HepG2 (cell line): ENCODE data around the gene NBEA. TPM values are rescaled to one million over a fixed set of nuclear protein-coding genes. Genes with fewer than 3 reads are reported as not detected.

Source experiments
- ATAC-seq: fragments of 200-7000 bp; cut with Tn5 transposase; 3 replicates; pipeline ENCODE4 v1.9.1; 2020; ENCODE audit warnings: mild to moderate bottlenecking, moderate library complexity
- BruUV-seq: library from RNA; stranded (reverse); fragments of 400-500 nt; replicated peaks from 2 replicates; lab custom pipeline; 2021; lab: Mats Ljungman, UMichigan
- CTCF ChIA-PET: fragments of 300-600 bp; formaldehyde crosslinking; extraction: SDS; loops from one replicate; lab custom pipeline; 2021; ENCODE audit warnings: low total read pairs, inconsistent platforms, low intra/inter-chr PET ratio; lab: Yijun Ruan, JAX
- POLR2A ChIA-PET: fragments of 350-600 bp; sonication (Branson Sonifier 250); formaldehyde crosslinking; loops from one replicate; lab custom pipeline; 2020; ENCODE audit warnings: antibody characterized with exemption, inconsistent platforms; lab: Yijun Ruan, JAX
- DNase-seq: peaks from one replicate; pipeline ENCODE4 v3.0.0-alpha.2; 2015; ENCODE audit warnings: low spot score
- FAIRE-seq: peaks from 3 replicates; lab custom pipeline; 2011; peaks lifted over from hg19 to GRCh38; lab: Jason Lieb, UNC
- H2AFZ ChIP-seq: one replicate; pipeline ENCODE4 v1.6.1; 2011; ENCODE audit warnings: low read length, inconsistent platforms
- H3K27ac ChIP-seq: fragments of 300-600 bp; 3 replicates; pipeline ENCODE4 v1.8.0; 2011; ENCODE audit warnings: mixed run types, mild to moderate bottlenecking, mixed read lengths, low read length, inconsistent platforms; ENCODE audit not compliant: insufficient read depth; ENCODE audit errors: extremely low read length
- H3K27me3 ChIP-seq, 2 experiments: fragments of 200-600 bp in 1 of 2; 2 replicates in 1 of 2; 3 replicates in 1 of 2; pipeline versions ENCODE4 v1.6.0 to v1.8.0; 2011; ENCODE audit warnings: low read length in 2 of 2, mild to moderate bottlenecking in 2 of 2, moderate library complexity in 2 of 2, inconsistent platforms in 1 of 2; ENCODE audit not compliant: insufficient read depth in 2 of 2, control insufficient read depth in 1 of 2
- H3K36me3 ChIP-seq, 2 experiments: fragments of 200-600 bp in 1 of 2; replicated peaks in 1 of 2; 2 replicates in 1 of 2; 3 replicates in 1 of 2; pipeline versions ENCODE4 v1.5.1 to v1.8.0; 2011; ENCODE audit warnings: low read length in 2 of 2, inconsistent platforms in 1 of 2; ENCODE audit not compliant: insufficient read depth in 2 of 2, control insufficient read depth in 1 of 2
- H3K4me1 ChIP-seq: 2 replicates; pipeline ENCODE4 v1.5.1; 2012; ENCODE audit warnings: low read length, inconsistent platforms; ENCODE audit not compliant: insufficient read depth
- H3K4me2 ChIP-seq: 2 replicates; pipeline ENCODE4 v1.6.0; 2011; ENCODE audit warnings: low read depth, low read length, inconsistent platforms
- H3K4me3 ChIP-seq, 3 experiments: fragments of 200-600 bp in 1 of 3; sonication (generic), shearing (Covaris generic) in 1 of 3; replicated peaks in 1 of 3; 2 replicates each; pipeline ENCODE4 v1.5.1; 2011 to 2016; ENCODE audit warnings: low read length in 3 of 3, inconsistent platforms in 2 of 3, low read depth in 2 of 3, mild to moderate bottlenecking in 2 of 3, control low read depth in 1 of 3, mixed read lengths in 1 of 3; ENCODE audit not compliant: insufficient read depth in 1 of 3
- H3K79me2 ChIP-seq: one replicate; pipeline ENCODE4 v1.6.1; 2011; ENCODE audit warnings: low read length, inconsistent platforms; ENCODE audit not compliant: insufficient read depth
- H3K9ac ChIP-seq: 2 replicates; pipeline ENCODE4 v1.6.0; 2011; ENCODE audit warnings: mild to moderate bottlenecking, low read depth, low read length, inconsistent platforms; ENCODE audit not compliant: insufficient read depth
- H3K9me3 ChIP-seq: 2 replicates; pipeline ENCODE4 v1.5.1; 2012; ENCODE audit warnings: mild to moderate bottlenecking, low read length
- H4K20me1 ChIP-seq: 2 replicates; pipeline ENCODE4 v1.6.0; 2011; ENCODE audit warnings: inconsistent platforms, mild to moderate bottlenecking, low read length, moderate library complexity; ENCODE audit not compliant: insufficient read depth
- AKAP8 ChIP-seq: sonication (generic); formaldehyde crosslinking; IDR thresholded peaks from 2 replicates; pipeline ENCODE4 v1.5.1; 2020; ENCODE audit warnings: mild to moderate bottlenecking, missing genetic modification reagents
- BRCA1 ChIP-seq: sonication (generic); formaldehyde crosslinking; IDR thresholded peaks from 2 replicates; pipeline ENCODE4 v1.4.0; 2020; ENCODE audit warnings: missing genetic modification reagents
- CCAR2 ChIP-seq: fragments of 200-400 bp; formaldehyde crosslinking; optimal IDR thresholded peaks from 2 replicates; pipeline ENCODE3; 2018; ENCODE audit warnings: low read depth, mild to moderate bottlenecking, low read length, moderate library complexity
- KDM5B ChIP-seq: sonication (generic); formaldehyde crosslinking; IDR thresholded peaks from 2 replicates; pipeline ENCODE4 v1.4.0; 2020; ENCODE audit warnings: missing genetic modification reagents, mild to moderate bottlenecking, borderline replicate concordance
- REPIN1 ChIP-seq: sonication (generic); formaldehyde crosslinking; IDR thresholded peaks from 2 replicates; pipeline ENCODE4 v1.8.0; 2022; ENCODE audit warnings: missing genetic modification reagents, low read depth, mild to moderate bottlenecking, borderline replicate concordance
- SNAI1 ChIP-seq: sonication (generic); formaldehyde crosslinking; IDR thresholded peaks from 2 replicates; pipeline ENCODE4 v1.5.0; 2020; ENCODE audit warnings: mild to moderate bottlenecking, missing genetic modification reagents, borderline replicate concordance
- ZBTB42 ChIP-seq: sonication (generic); formaldehyde crosslinking; IDR thresholded peaks from 2 replicates; pipeline ENCODE4 v1.5.0; 2020; ENCODE audit warnings: mild to moderate bottlenecking, missing genetic modification reagents
- ZNF572 ChIP-seq: sonication (generic); formaldehyde crosslinking; IDR thresholded peaks from 2 replicates; pipeline ENCODE4 v1.5.1; 2020; ENCODE audit warnings: mild to moderate bottlenecking, missing genetic modification reagents
- ZNF614 ChIP-seq: IDR thresholded peaks from 2 replicates; pipeline ENCODE4 v1.6.1; 2018; ENCODE audit warnings: missing biosample characterization, missing genetic modification reagents, inconsistent platforms, borderline replicate concordance
- ZNF672 ChIP-seq: sonication (generic); formaldehyde crosslinking; IDR thresholded peaks from 2 replicates; pipeline ENCODE4 v1.8.1; 2022; ENCODE audit warnings: missing genetic modification reagents
- ZNF724P ChIP-seq: sonication (generic); formaldehyde crosslinking; IDR thresholded peaks from 2 replicates; pipeline ENCODE4 v1.8.0; 2022; ENCODE audit warnings: missing genetic modification reagents, borderline replicate concordance
- WGBS: methylation state at CpG from one replicate; pipeline ENCODE4 v1.1.6; 2017; ENCODE audit warnings: low lambda C conversion rate; 5-methylcytosine and 5-hydroxymethylcytosine counted together
- in situ Hi-C: cut with HindIII; loops from 2 replicates; pipeline ENCODE4 v1.10.0; 2017; ENCODE audit warnings: low pct_unique_long_range_greater_than_20kb; ENCODE audit not compliant: extremely low pct_ligation_motif_present
- intact Hi-C: fragments of 100-400 bp; cut with micrococcal nuclease; formaldehyde crosslinking; loops from one replicate; pipeline ENCODE4 v1.10.0; 2022; ENCODE audit not compliant: unreplicated experiment
- polyA plus RNA-seq, 8 experiments: library from polyadenylated mRNA; depleted of rRNA in 3 of 8; stranded (reverse) in 7 of 8; unstranded in 1 of 8; fragments of >200 nt; fragmentation: Illumina TruSeq in 4 of 8; extraction: Trizol in 4 of 8; gene quantifications; 2 replicates each; pipeline versions ENCODE4 v1.2.1 to v1.2.3, GENCODE V29; 2011 to 2016; ENCODE audit warnings: low read depth in 4 of 8, missing spikeins in 1 of 8, mixed read lengths in 1 of 8; ENCODE audit not compliant: insufficient read depth in 1 of 8
- total RNA-seq, 5 experiments: library from RNA; depleted of rRNA; stranded (reverse); fragments of >200 nt; fragmentation: Illumina TruSeq; extraction: Trizol; gene quantifications; 2 replicates each; pipeline ENCODE4 v1.2.3, GENCODE V29; 2016; ENCODE audit warnings: low read depth in 1 of 5
- TF ChIP-seq, protein P1 (sequence below): sonication (generic); formaldehyde crosslinking; IDR thresholded peaks from 2 replicates; pipeline ENCODE4 v1.5.0; 2020; ENCODE audit warnings: mild to moderate bottlenecking, missing genetic modification reagents
- TF ChIP-seq, protein P2 (sequence below): sonication (generic); formaldehyde crosslinking; IDR thresholded peaks from 2 replicates; pipeline ENCODE4 v1.4.0; 2020; ENCODE audit warnings: mild to moderate bottlenecking, missing genetic modification reagents

NBEA gene
- total and polyA plus RNA-seq, 2 of the 13 experiments (the other 11 are each of a cell fraction or from before 2014, with no cell fraction given) = 2.7 to 2.8 TPM

DNA sequence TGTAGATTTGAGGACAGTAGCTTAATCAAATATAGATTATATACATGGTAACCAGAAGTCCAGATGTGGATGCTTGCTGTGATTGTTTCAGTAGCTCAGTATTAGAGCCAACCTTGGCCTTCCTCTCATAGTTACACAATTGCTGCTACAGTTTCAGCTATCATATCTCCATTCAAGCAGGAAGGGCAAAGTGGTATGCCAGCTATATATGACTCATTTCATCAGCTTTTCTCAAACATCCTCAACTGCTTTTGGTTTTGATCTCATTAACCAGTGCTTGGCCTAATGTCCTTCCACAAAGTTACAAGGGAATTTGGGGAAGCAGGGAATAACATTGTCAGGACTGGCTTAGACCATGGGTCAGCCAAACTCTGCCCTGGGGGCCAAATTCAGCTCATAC, 607.4 kb downstream of the NBEA start (continued):
- TF ChIP-seq ZBTB42 = no peak
- TF ChIP-seq REPIN1 (CRISPR knock-in tag) = no peak

DNA sequence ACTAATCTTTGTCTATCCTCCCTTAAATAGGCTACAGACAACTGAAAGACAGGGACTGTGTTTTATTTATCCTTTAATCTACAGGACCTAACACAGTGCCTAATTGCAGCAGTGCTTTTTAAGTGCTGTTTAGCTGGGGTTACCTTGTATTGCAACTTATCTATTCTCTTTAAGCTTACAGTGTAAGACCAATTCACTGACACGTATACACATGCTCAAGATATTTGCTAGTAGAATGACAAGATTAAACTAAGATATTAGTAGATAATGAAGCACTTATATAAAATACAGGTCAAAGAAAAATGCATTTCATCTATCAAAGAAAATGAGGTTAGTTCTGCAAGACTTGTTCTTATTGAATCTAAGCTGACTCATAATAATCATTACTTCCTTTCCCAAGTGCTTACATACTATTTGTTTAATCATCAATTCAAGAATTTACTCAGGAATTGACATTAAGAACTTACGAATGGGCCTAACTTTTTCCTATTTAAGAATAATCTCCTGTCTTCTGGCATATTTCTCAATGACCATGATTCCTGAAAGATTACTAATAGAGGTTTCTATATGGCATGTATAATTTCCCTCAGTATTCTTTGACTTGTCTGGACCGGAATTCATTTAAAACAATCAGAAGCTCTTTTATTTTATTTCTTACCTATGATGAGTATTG, 610.2 kb downstream of the NBEA start:
- ChIA-PET CTCF (no interaction called here), POLR2A (no interaction called here)
- in situ Hi-C loops = no loop called here
- no peaks in the 10 kb centered on the region for H3K79me2 ChIP-seq
- no peaks in the 10 kb centered on the region for H4K20me1 ChIP-seq
- no peak overlapping the region for H3K27ac ChIP-seq
- no peak for ATAC-seq
- intact Hi-C loops = no loop called here
- DNase-seq = no peak
- no TSS peak for BruUV-seq
- no peaks in the 10 kb centered on the region for H3K4me1 ChIP-seq
- no peaks in the 10 kb centered on the region for H3K9me3 ChIP-seq
- no peaks in the 10 kb centered on the region for H3K36me3 ChIP-seq
- 72% methylated on average over 3 of the region's 3 CpGs for WGBS
- H2AFZ ChIP-seq = no peak overlapping the region
- FAIRE-seq = no peak
- H3K4me3 ChIP-seq = no peak overlapping the region
- no peak overlapping the region for H3K4me2 ChIP-seq
- H3K27me3 ChIP-seq = no peaks in the 10 kb centered on the region
- H3K9ac ChIP-seq = no peak overlapping the region
- TF ChIP-seq CCAR2 = no peak
- TF ChIP-seq, protein P1, sequence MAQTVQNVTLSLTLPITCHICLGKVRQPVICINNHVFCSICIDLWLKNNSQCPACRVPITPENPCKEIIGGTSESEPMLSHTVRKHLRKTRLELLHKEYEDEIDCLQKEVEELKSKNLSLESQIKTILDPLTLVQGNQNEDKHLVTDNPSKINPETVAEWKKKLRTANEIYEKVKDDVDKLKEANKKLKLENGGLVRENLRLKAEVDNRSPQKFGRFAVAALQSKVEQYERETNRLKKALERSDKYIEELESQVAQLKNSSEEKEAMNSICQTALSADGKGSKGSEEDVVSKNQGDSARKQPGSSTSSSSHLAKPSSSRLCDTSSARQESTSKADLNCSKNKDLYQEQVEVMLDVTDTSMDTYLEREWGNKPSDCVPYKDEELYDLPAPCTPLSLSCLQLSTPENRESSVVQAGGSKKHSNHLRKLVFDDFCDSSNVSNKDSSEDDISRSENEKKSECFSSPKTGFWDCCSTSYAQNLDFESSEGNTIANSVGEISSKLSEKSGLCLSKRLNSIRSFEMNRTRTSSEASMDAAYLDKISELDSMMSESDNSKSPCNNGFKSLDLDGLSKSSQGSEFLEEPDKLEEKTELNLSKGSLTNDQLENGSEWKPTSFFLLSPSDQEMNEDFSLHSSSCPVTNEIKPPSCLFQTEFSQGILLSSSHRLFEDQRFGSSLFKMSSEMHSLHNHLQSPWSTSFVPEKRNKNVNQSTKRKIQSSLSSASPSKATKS = no peak
- no peak for TF ChIP-seq ZNF672 (CRISPR knock-in tag)
- TF ChIP-seq BRCA1 = no peak
- TF ChIP-seq ZNF724P (CRISPR knock-in tag) = no peak
- TF ChIP-seq SNAI1 (CRISPR knock-in tag) = no peak
- TF ChIP-seq REPIN1 (CRISPR knock-in tag) = no peak
- TF ChIP-seq ZNF614 = no peak
- TF ChIP-seq AKAP8 (CRISPR knock-in tag) = no peak
- TF ChIP-seq, protein P2, sequence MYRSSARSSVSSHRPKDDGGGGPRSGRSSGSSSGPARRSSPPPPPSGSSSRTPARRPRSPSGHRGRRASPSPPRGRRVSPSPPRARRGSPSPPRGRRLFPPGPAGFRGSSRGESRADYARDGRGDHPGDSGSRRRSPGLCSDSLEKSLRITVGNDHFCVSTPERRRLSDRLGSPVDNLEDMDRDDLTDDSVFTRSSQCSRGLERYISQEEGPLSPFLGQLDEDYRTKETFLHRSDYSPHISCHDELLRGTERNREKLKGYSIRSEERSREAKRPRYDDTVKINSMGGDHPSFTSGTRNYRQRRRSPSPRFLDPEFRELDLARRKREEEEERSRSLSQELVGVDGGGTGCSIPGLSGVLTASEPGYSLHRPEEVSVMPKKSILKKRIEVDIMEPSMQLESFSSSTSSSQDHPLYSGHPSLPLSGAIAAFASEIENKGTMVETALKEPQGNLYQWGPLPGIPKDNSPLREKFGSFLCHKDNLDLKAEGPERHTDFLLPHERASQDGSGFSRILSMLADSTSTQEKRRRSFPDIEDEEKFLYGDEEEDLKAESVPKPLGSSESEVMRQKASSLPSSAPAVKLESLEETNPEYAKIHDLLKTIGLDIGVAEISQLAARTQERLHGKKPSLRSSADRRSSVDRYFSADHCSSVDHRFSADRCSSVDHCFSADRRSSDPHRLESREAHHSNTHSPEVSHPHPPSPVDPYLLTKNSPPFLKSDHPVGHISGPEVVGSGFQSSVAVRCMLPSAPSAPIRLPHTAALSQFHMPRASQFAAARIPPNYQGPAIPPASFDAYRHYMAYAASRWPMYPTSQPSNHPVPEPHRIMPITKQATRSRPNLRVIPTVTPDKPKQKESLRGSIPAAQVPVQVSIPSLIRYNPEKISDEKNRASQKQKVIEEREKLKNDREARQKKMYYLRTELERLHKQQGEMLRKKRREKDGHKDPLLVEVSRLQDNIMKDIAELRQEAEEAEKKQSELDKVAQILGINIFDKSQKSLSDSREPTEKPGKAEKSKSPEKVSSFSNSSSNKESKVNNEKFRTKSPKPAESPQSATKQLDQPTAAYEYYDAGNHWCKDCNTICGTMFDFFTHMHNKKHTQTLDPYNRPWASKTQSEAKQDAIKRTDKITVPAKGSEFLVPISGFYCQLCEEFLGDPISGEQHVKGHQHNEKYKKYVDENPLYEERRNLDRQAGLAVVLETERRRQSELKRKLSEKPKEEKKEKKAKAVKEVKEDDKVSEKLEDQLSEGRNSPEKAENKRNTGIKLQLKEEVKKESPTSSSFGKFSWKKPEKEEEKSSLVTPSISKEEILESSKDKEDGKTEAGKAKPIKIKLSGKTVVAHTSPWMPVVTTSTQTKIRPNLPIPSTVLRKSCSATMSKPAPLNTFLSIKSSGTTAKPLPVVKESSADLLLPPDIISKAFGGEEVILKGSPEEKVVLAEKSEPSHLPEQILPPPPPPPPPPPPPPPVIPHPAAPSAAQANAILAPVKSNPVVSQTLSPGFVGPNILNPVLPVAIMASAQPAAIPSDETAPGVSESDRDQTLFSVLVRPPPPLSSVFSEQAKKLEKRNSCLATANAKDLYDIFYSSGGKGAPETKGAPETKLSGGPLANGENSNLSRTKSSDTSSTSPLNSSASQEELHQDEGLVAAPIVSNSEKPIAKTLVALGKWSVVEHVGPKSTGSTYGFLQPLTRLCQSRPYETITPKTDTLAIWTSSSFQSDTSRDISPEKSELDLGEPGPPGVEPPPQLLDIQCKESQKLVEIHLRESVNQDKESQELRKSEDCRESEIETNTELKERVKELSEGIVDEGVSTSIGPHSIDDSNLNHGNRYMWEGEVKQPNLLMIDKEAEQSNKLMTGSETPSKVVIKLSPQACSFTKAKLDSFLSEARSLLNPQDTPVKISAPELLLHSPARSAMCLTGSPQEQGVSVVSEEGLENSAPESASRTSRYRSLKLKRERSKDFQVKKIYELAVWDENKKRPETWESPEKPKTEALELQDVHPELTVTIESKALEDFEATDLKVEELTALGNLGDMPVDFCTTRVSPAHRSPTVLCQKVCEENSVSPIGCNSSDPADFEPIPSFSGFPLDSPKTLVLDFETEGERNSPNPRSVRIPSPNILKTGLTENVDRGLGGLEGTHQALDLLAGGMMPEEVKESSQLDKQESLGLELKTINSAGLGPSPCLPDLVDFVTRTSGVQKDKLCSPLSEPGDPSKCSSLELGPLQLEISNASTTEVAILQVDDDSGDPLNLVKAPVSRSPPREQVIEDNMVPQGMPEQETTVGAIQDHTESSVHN (CRISPR knock-in tag) = no peak
- no peak for TF ChIP-seq KDM5B (CRISPR knock-in tag)
- no peak for TF ChIP-seq ZNF572 (CRISPR knock-in tag)
